ENCODE results near the gene PRSS57. TPM values are rescaled to one million over a fixed set of nuclear protein-coding genes. Genes with fewer than 3 reads are reported as not detected.
A peak's percentile ranks its signal among the peaks of the same experiment; 100 is the strongest.

PRSS57 gene
- total RNA-seq, 1 donor from 2014 or later = not detected

- TF ChIP-seq CTCF (IDR thresholded peaks at IDR 0.05) = no peak
- Mint-ChIP-seq H3K27me3 (ENCODE audit: unreplicated experiment) (no peaks in the 10 kb centered on the region), H3K36me3 (ENCODE audit: unreplicated experiment) (peaks cover 5% of the 10 kb centered on the region), H3K9me3 (ENCODE audit: unreplicated experiment) (peaks cover under 1% of the 10 kb centered on the region), H3K27ac (ENCODE audit: unreplicated experiment) (peak overlapping the region; percentile 63), H3K4me1 (ENCODE audit: unreplicated experiment) (peaks cover 28% of the 10 kb centered on the region), H3K4me3 (ENCODE audit: unreplicated experiment) (no peak overlapping the region)
- DNase-seq (ENCODE audit: extremely low spot score, unreplicated experiment) = no peak
These were observed 25.3 kb upstream of the PRSS57 start for GRCh38 chr19:720345-721160.

GRCh38 chr19:719636-720344 lies 24.5 kb upstream of the PRSS57 start:
- Mint-ChIP-seq H3K27ac (ENCODE audit: unreplicated experiment) (no peak overlapping the region), H3K27me3 (ENCODE audit: unreplicated experiment) (no peaks in the 10 kb centered on the region), H3K9me3 (ENCODE audit: unreplicated experiment) (peaks cover 4% of the 10 kb centered on the region), H3K4me3 (ENCODE audit: unreplicated experiment) (no peak overlapping the region), H3K4me1 (ENCODE audit: unreplicated experiment) (peaks cover 28% of the 10 kb centered on the region), H3K36me3 (ENCODE audit: unreplicated experiment) (peaks cover 10% of the 10 kb centered on the region)
- no peak for DNase-seq (ENCODE audit: extremely low spot score, unreplicated experiment)
- TF ChIP-seq CTCF (IDR thresholded peaks at IDR 0.05) = no peak

GRCh38 chr19:718991-719512 lies 23.8 kb upstream of the PRSS57 start:
- Mint-ChIP-seq H3K4me1 (ENCODE audit: unreplicated experiment) (peaks cover 28% of the 10 kb centered on the region), H3K27me3 (ENCODE audit: unreplicated experiment) (no peaks in the 10 kb centered on the region), H3K4me3 (ENCODE audit: unreplicated experiment) (no peak overlapping the region), H3K36me3 (ENCODE audit: unreplicated experiment) (peaks cover 10% of the 10 kb centered on the region), H3K27ac (ENCODE audit: unreplicated experiment) (no peak overlapping the region), H3K9me3 (ENCODE audit: unreplicated experiment) (peaks cover 4% of the 10 kb centered on the region)
- DNase-seq (ENCODE audit: extremely low spot score, unreplicated experiment) = no peak
- TF ChIP-seq CTCF (IDR thresholded peaks at IDR 0.05) = no peak

- Mint-ChIP-seq H3K4me3 (ENCODE audit: unreplicated experiment) (no peak overlapping the region), H3K4me1 (ENCODE audit: unreplicated experiment) (peaks cover 27% of the 10 kb centered on the region), H3K9me3 (ENCODE audit: unreplicated experiment) (peaks cover 4% of the 10 kb centered on the region), H3K27ac (ENCODE audit: unreplicated experiment) (peak overlapping the region; percentile 47), H3K27me3 (ENCODE audit: unreplicated experiment) (no peaks in the 10 kb centered on the region), H3K36me3 (ENCODE audit: unreplicated experiment) (peaks cover 10% of the 10 kb centered on the region)
- DNase-seq (ENCODE audit: extremely low spot score, unreplicated experiment) = no peak
- TF ChIP-seq CTCF (IDR thresholded peaks at IDR 0.05) = no peak
These were observed 23.1 kb upstream of the PRSS57 start for GRCh38 chr19:718251-718951.
